Smooth muscle cell (in vitro differentiated cells): Measurements from ENCODE around the gene INSYN2B. TPM values are rescaled to one million over a fixed set of nuclear protein-coding genes. Genes with fewer than 3 reads are reported as not detected.

Experiments used
- DNase-seq: peaks from one replicate; lab custom pipeline; 2025; ENCODE audit not compliant: unreplicated experiment; lab: John Stamatoyannopoulos, UW
- H2AFZ ChIP-seq: fragments of 200-600 bp; sonication (generic); 2 replicates; pipeline ENCODE4 v1.6.0; 2016; ENCODE audit warnings: antibody characterized with exemption, low read depth, mild to moderate bottlenecking
- H3F3A ChIP-seq: fragments of 200-600 bp; sonication (generic); 2 replicates; pipeline ENCODE4 v1.6.0; 2017; ENCODE audit warnings: antibody characterized with exemption, low read depth
- H3K27ac ChIP-seq: fragments of 200-600 bp; sonication (generic); 2 replicates; pipeline ENCODE4 v1.5.1; 2016; ENCODE audit warnings: low read depth, mild to moderate bottlenecking
- H3K27me3 ChIP-seq: fragments of 200-600 bp; sonication (generic); 2 replicates; pipeline ENCODE4 v1.6.1; 2016; ENCODE audit warnings: low read depth, mild to moderate bottlenecking
- H3K36me3 ChIP-seq: fragments of 200-600 bp; sonication (generic); 2 replicates; pipeline ENCODE4 v1.5.1; 2016; ENCODE audit warnings: low read depth
- H3K4me1 ChIP-seq: fragments of 200-600 bp; sonication (generic); 2 replicates; pipeline ENCODE4 v1.5.1; 2016; ENCODE audit warnings: low read depth
- H3K4me2 ChIP-seq: fragments of 200-600 bp; sonication (generic); 2 replicates; pipeline ENCODE4 v1.6.0; 2016; ENCODE audit warnings: mild to moderate bottlenecking
- H3K4me3 ChIP-seq: fragments of 200-600 bp; sonication (generic); 2 replicates; pipeline ENCODE4 v1.5.1; 2016; ENCODE audit warnings: mild to moderate bottlenecking
- H3K79me2 ChIP-seq: fragments of 200-600 bp; sonication (generic); 2 replicates; pipeline ENCODE4 v1.6.0; 2016; ENCODE audit warnings: low read depth, mild to moderate bottlenecking
- H3K9ac ChIP-seq: fragments of 200-600 bp; sonication (generic); 2 replicates; pipeline ENCODE4 v1.6.0; 2016; ENCODE audit warnings: low read depth
- H3K9me3 ChIP-seq: fragments of 200-600 bp; sonication (generic); replicated peaks from 2 replicates; pipeline ENCODE4 v1.5.1; 2016; ENCODE audit warnings: low read depth
- H4K20me1 ChIP-seq: fragments of 200-600 bp; sonication (generic); 2 replicates; pipeline ENCODE4 v1.6.0; 2016; ENCODE audit warnings: low read depth
- CTCF ChIP-seq: fragments of 200-600 bp; sonication (generic); IDR thresholded peaks from 2 replicates; pipeline ENCODE4 v1.5.1; 2017; ENCODE audit warnings: borderline replicate concordance, mild to moderate bottlenecking, antibody characterized with exemption; ENCODE audit not compliant: insufficient read depth, poor library complexity, severe bottlenecking
- WGBS: methylation state at CpG from one replicate; pipeline ENCODE4 v1.1.7; 2016; ENCODE audit warnings: low lambda C conversion rate; 5-methylcytosine and 5-hydroxymethylcytosine counted together
- polyA plus RNA-seq: library from polyadenylated mRNA; unstranded; fragments of >200 nt; fragmentation: Nextera tagmentation; extraction: Ambion mirVana; gene quantifications from 2 replicates; pipeline ENCODE4 v1.2.1, GENCODE V29; 2016
- total RNA-seq: library from RNA; depleted of rRNA; stranded (reverse); fragments of >200 nt; gene quantifications from 2 replicates; pipeline ENCODE4 v1.2.3, GENCODE V29; 2014

INSYN2B gene
- total and polyA plus RNA-seq, 2 experiments from 2014 or later = 2.7 to 13.8 TPM

DNA sequence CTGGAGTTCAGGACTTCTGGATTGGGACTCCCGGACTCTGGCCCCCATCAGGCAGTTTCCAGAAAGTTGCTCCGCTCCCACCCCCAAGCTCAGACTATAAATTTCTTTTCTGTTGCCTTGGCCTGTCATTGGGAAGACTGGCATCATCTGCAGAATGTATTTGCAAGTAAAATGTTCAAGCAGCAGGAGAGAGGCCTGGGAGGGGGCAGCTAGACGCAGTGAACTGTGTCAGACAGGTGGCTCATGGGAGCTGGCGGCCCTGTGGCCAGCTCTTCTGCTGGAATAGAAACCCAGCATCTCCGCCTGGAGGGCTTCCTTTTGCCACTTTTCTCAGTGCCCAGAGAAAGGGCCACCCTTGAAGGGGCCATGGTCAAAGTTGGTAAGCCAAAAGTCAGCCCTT, 16.0 kb downstream of the INSYN2B start:
- Histone ChIP-seq H3K4me3 (no peak overlapping the region), H2AFZ (no peak overlapping the region), H3K36me3 (no peaks in the 10 kb centered on the region), H3K27me3 (peaks cover 11% of the 10 kb centered on the region), H4K20me1 (no peaks in the 10 kb centered on the region), H3K4me1 (no peaks in the 10 kb centered on the region), H3F3A (no peaks in the 10 kb centered on the region), H3K27ac (no peak overlapping the region), H3K9me3 (no peaks in the 10 kb centered on the region), H3K9ac (no peak overlapping the region), H3K79me2 (no peaks in the 10 kb centered on the region), H3K4me2 (no peak overlapping the region)
- DNase-seq = no peak
- no peak for TF ChIP-seq CTCF
- 71% methylated on average over 5 of the region's 5 CpGs for WGBS

DNA sequence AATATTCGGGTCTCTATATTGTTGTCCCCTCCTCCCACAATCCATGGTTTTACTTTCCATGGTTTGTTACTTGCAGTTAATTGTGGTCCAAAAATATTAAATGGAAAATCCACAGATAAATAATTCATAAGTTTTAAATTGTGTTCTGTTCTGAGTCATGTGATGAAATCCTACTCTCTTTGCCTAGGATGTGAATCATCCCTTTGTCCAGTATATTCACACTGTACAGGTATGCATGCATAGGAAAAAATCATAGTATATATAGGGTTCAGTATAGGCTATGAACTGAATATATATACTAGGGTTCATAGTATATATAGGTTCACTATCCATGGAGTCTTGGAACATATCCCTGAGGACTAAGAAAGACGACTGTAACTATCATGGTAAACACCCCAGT, 19.6 kb downstream of the INSYN2B start:
- H3K36me3 ChIP-seq = no peaks in the 10 kb centered on the region
- peaks cover 21% of the 10 kb centered on the region for H3K27me3 ChIP-seq
- no peak overlapping the region for H3K4me2 ChIP-seq
- no peak overlapping the region for H3K9ac ChIP-seq
- TF ChIP-seq CTCF = no peak
- no peaks in the 10 kb centered on the region for H3K79me2 ChIP-seq
- H3K4me1 ChIP-seq = no peaks in the 10 kb centered on the region
- H3K9me3 ChIP-seq = no peaks in the 10 kb centered on the region
- H4K20me1 ChIP-seq = no peaks in the 10 kb centered on the region
- no peak overlapping the region for H3K4me3 ChIP-seq
- no peaks in the 10 kb centered on the region for H3F3A ChIP-seq
- no peak for DNase-seq
- no peak overlapping the region for H2AFZ ChIP-seq
- WGBS = 95% methylated on average over 2 of the region's 2 CpGs
- H3K27ac ChIP-seq = no peak overlapping the region

GRCh38 chr5:169958278-169958677, 22.0 kb downstream of the INSYN2B start:
- no peak overlapping the region for H3K9ac ChIP-seq
- no peaks in the 10 kb centered on the region for H3K4me1 ChIP-seq
- WGBS = 78% methylated on average over 3 of the region's 3 CpGs
- no peaks in the 10 kb centered on the region for H3K9me3 ChIP-seq
- no peak overlapping the region for H2AFZ ChIP-seq
- H3K4me3 ChIP-seq = no peak overlapping the region
- peaks cover 6% of the 10 kb centered on the region for H4K20me1 ChIP-seq
- no peaks in the 10 kb centered on the region for H3K36me3 ChIP-seq
- no peaks in the 10 kb centered on the region for H3F3A ChIP-seq
- peaks cover 21% of the 10 kb centered on the region for H3K27me3 ChIP-seq
- H3K4me2 ChIP-seq = no peak overlapping the region
- no peak overlapping the region for H3K27ac ChIP-seq
- H3K79me2 ChIP-seq = no peaks in the 10 kb centered on the region
- TF ChIP-seq CTCF = no peak
- DNase-seq = no peak

DNA sequence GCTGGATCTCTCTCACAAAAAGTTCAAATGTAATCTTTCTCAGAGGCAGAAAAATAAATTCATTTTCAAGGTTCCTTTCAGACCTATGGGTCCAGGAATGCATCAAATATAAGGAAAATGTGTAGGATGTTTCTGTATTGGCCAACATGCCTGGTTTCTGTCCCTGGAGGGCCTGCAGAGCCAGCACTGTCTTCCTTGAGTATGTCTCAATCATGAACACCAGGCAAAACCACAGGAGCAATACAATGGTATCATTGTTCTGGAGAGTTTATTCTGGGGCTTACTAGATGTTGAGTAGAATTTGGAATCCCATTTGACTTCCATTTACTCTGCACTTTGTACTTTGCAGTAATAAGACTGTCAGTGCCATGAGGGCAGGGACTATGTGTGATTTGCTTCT, 23.5 kb downstream of the INSYN2B start:
- Histone ChIP-seq H3K4me1 (no peaks in the 10 kb centered on the region), H3K27me3 (peaks cover 21% of the 10 kb centered on the region), H4K20me1 (peaks cover 11% of the 10 kb centered on the region), H3K9me3 (no peaks in the 10 kb centered on the region), H3K36me3 (no peaks in the 10 kb centered on the region), H3K27ac (no peak overlapping the region), H3F3A (no peaks in the 10 kb centered on the region), H3K9ac (no peak overlapping the region), H3K4me3 (no peak overlapping the region), H3K4me2 (no peak overlapping the region), H3K79me2 (no peaks in the 10 kb centered on the region), H2AFZ (no peak overlapping the region)
- no peak for TF ChIP-seq CTCF
- DNase-seq = no peak
